TTC549 (cell line): ENCODE results near the gene EAF1.
"Not testable (repeated sequence)": the region's sequence is repeated elsewhere in the genome, so short reads cannot be mapped to it uniquely, and the experiment has no call there.

ENCODE experiments used
- FAIRE-seq: peaks from 2 replicates; lab custom pipeline; 2012; peaks lifted over from hg19 to GRCh38; lab: Jason Lieb, UNC

EAF1 gene

DNA sequence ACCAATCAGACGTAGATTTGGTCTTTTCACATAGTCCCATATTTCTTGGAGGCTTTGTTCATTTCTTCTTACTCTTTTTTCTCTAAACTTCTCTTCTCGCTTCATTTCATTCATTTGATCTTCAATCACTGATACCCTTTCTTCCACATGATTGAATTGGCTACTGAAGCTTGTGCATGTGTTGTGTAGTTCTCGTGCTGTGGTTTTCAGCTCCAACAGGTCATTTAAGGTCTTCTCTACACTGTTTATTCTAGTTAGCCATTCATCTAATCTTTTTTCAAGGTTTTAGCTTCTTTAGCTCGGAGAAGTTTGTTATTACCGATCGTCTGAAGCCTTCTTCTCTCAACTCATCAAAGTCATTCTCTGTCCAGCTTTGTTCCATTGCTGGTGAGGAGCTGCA lies 57.2 kb downstream of the EAF1 start:
- not testable (repeated sequence) for FAIRE-seq

DNA sequence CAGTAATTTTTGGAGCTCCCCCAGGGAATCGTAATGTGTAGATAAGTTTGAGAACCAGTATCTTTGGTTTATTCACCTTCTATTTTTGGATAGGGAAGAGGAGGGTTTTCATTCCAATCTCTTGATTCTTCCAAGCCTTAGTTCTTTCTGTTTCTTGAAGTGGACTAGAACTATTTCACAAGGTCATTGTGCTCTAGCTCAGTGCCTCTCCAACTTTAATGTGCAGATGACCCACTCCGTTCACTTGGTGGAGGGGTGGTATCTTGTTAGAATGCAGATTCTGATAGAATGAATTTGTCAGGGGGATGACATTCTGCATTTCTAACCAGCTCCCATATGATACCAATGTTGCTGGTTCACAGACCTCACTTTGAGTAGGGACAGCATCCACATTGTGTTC lies 58.6 kb downstream of the EAF1 start:
- FAIRE-seq = no peak

DNA sequence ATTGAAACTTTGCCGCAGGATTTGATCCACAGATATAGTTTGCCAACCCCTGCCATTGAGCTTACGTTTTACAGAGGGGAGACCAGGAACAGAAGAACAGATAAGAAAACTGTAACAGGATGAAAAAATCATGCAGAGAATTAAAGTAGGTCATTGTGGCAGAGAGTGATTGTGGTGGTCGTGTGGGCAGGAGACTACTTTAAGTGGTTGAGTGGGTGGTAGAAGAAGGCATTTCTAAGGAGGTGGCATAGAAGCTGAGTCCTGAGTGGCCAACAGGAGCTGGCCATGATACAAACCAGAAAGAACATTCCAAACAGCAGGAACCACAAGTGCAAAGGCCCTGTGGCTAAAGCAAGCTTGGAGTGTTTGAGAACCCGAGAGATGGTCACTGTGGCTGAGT lies 59.6 kb downstream of the EAF1 start:
- no peak for FAIRE-seq

DNA sequence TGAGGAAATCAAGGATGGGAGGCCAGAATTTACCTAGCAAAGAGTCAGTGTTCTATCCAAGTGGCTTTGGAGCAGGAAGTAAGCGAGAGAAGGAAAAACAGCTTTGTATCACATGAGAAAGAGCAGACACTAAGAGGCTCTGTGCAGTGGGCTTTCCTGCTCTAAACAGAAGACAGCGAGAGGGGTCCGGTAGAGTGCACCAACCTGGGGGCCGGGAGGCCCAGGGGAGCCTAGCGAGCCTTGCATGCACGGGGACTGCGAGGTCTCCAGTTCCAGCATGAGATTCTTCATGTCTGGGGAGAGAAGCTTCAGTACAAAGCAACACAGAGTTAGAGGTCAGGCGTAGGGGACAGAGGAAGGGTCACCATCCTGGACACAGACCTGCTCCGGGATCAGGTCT lies 60.6 kb downstream of the EAF1 start:
- FAIRE-seq = no peak

DNA sequence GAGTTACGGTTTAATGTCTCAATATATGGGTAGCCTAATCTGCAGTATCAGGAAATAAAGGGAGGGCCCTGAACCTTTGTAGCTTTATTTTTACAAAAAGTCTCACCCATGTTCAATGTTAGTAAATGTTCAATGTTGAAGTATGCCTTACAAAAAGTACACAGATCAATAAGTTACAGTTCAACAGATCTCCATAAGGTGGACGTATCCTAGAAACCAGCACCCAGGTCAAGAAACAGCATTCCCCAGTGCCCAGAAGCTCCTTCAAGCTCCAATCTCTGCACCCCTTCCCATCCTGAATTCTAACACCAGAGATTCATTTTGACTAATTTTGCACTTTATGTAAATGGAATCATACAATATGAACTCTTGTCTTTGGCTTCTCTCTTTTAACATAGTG lies 62.8 kb downstream of the EAF1 start:
- no peak for FAIRE-seq

DNA sequence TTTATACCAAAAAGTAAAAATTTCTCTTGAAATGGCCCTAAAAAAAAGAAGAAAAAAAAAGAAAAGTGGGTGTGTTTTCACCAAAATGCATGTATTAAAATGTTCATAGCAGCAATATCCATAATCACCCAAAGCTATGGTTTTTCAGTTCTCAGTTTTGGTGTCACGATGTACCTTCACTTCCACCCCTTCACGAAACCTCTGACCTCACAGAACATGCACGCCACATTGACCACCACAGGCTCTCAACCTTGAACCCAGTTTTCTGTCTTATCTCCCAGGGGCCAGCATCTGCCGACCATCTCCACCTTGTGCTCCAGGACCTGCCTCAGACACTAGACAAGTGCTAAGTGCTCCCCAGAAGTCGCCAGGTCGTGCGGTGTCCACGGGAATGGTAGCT lies 63.7 kb downstream of the EAF1 start:
- no peak for FAIRE-seq
